HG03280 (cell line): ENCODE measurements around the gene TET3.

Experiments
- ATAC-seq: cut with Tn5 transposase; IDR thresholded peaks from one replicate; pipeline ENCODE4 v1.9.1; 2021; ENCODE audit warnings: mild to moderate bottlenecking, moderate library complexity; ENCODE audit not compliant: unreplicated experiment

TET3 gene

DNA sequence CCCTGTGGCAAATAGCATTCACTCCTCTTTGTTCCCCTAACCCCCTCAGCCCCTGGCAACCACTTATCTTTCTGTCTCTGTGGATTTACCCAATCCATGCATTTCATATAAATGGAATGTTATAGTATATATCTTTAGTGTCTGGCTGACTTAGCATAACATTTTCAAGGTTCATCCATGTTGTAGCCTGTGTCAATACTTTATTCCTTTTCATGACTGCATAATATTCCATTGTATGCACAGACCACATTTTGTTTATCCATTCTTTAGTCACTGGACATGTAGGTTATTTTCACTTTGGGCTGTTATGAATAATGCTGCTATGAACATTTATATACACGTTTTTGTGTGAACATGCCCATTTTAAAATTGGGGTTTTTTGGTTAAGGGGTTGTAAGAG is 42.8 kb downstream of the TET3 start:
- ATAC-seq, result no peak

DNA sequence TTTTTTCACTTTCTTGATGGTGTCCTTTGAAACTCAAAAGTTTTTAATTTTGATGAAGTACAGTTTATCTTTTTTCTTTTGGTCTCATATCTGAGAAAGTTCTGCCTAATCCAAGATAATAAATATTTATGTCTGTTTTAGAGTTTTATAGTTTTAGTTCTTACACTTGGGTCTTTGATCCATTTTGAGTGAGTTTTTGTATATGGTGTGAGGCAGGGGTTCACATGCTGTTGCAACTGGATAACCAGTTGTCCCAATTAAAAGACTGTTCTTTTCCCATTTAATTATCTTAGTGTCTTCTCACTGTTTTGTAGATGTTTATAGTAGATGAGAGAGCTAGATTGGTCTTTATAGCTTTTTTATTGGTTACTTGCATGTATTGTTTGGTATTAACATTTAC is 43.6 kb downstream of the TET3 start:
- ATAC-seq, result no peak

DNA sequence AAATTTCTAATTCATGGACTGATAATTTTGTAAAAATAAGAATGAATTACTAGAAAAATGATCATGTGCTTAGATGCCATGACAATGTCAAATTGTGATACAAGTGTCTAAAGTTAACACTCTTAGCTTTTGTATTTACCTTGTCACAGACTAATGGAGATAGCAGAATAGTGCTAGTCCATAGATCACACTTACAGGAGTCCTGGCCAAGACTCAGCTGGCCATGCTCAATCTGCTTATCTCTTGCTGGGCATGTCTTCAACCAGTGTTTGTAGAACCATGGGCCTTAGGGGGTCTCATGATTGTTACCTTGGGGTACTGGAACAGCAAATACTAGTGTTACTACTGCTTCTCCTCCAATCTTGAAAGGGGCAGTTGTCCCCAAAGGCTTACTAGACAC is 44.0 kb downstream of the TET3 start:
- no peak for ATAC-seq

- no peak for ATAC-seq
Measured at GRCh38 chr2:74029714-74030397, 45.1 kb downstream of the TET3 start.

GRCh38 chr2:74031221-74031620 is 46.5 kb downstream of the TET3 start:
- no peak for ATAC-seq

- no peak for ATAC-seq
Measured at GRCh38 chr2:74031959-74032287, 47.2 kb downstream of the TET3 start.

GRCh38 chr2:74033375-74033774 is 48.7 kb downstream of the TET3 start:
- no peak for ATAC-seq
